ENCODE measurements around the gene CHN2.

DNA sequence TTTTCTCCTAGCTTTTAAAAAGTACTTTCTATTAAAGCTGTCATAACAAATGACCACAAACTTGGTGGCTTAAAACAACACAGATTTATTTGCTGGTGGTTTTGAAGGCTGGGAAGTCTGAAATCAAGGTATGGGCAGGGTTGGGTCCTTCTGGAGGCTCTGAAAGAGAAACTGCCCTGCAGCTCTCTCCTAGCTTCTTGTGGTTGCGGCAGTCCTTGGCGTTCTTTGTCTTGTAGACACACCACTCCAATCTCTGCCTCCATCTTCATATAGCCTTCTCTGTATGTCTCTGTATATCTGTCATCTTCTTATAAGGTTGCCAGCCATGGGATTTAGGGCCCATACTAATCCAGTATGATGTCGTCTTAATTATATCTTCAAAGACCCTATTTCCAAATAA lies 289.7 kb downstream of the CHN2 start:
- TF ChIP-seq POLR2A (IDR thresholded peaks at IDR 0.05; ENCODE audit: borderline replicate concordance, extremely low read depth, insufficient read depth, insufficient read length) (no peak), EZH2 (IDR thresholded peaks at IDR 0.05) (no peak), POLR2AphosphoS5 (IDR thresholded peaks at IDR 0.05; ENCODE audit: low read depth, low read length) (no peak), CTCF (IDR thresholded peaks at IDR 0.05 in 2 of 3, conservative IDR thresholded peaks at IDR 0.05 in 1 of 3; ENCODE audit: borderline replicate concordance in 1 of 3, insufficient read depth in 1 of 3, low read depth in 2 of 3, low read length in 2 of 3) (no peak), CEBPB (IDR thresholded peaks at IDR 0.05; ENCODE audit: low read depth) (no peak), FOSL1 (IDR thresholded peaks at IDR 0.05; ENCODE audit: low read depth) (no peak)

Data from HCT116 (cell line).